Measurements from ENCODE around the gene HBM.
A peak's percentile ranks its signal among the peaks of the same experiment; 100 is the strongest.
"Not testable (repeated sequence)": the region's sequence is repeated elsewhere in the genome, so short reads cannot be mapped to it uniquely, and the experiment has no call there.

The HBM gene

GRCh38 chr16:176477-177382, 11.0 kb downstream of the HBM start, which contains the start of gene HBA1:
TSS of gene HBA1 (plus strand) at chr16:176680. CDS start at chr16:176717, 37 bp downstream.
- not testable (repeated sequence) for H2BK12ac ChIP-seq (ENCODE audit: low read length in 2 of 2); H3K36me3 ChIP-seq (ENCODE audit: control insufficient read depth in 1 of 2, insufficient read depth in 2 of 2, low read depth in 1 of 2, low read length in 2 of 2); H3K9me3 ChIP-seq (ENCODE audit: control insufficient read depth, low read length); H2AFZ ChIP-seq (ENCODE audit: low read depth, low read length); H3K4me2 ChIP-seq (ENCODE audit: low read length, poor library complexity, severe bottlenecking); H3K27ac ChIP-seq (ENCODE audit: low read length, poor library complexity, severe bottlenecking); H3K9ac ChIP-seq (ENCODE audit: low read length); H2BK5ac ChIP-seq (ENCODE audit: low read depth, low read length, poor library complexity, severe bottlenecking); H3K14ac ChIP-seq (ENCODE audit: low read length in 2 of 2); H4K91ac ChIP-seq (ENCODE audit: low read length); H3K4ac ChIP-seq (ENCODE audit: low read depth in 1 of 2, low read length in 2 of 2); H3K18ac ChIP-seq (ENCODE audit: low read depth in 1 of 2, low read length in 2 of 2); DNase-seq; H3K79me1 ChIP-seq (replicated peaks; ENCODE audit: low read length, poor library complexity, severe bottlenecking); H3K4me3 ChIP-seq (ENCODE audit: insufficient read depth in 1 of 2, low read depth in 1 of 2, low read length in 2 of 2); H2AK5ac ChIP-seq (ENCODE audit: low read length, severe bottlenecking); H2BK15ac ChIP-seq (ENCODE audit: low read depth, poor library complexity, severe bottlenecking); H4K8ac ChIP-seq (ENCODE audit: low read length); H2BK120ac ChIP-seq (ENCODE audit: low read depth, low read length)
- Histone ChIP-seq H3K27me3 (ENCODE audit: control insufficient read depth in 1 of 2, insufficient read depth in 1 of 2, low read length in 2 of 2) (peaks cover 49 to 50% of the 10 kb centered on the region in 2 experiments), H3K4me1 (ENCODE audit: control insufficient read depth, insufficient read depth, low read depth, low read length) (peaks cover 18% of the 10 kb centered on the region), H3K23ac (ENCODE audit: low read length in 2 of 2) (peak within 1 kb of the TSS in 1 of 2 experiments; percentile 17)
- WGBS: no CpG with 5 or more reads among the region's 88 CpGs

GRCh38 chr16:177394-177822, 11.6 kb downstream of the HBM start:
- no peak overlapping the region for H4K8ac ChIP-seq (ENCODE audit: low read length)
- H3K4me3 ChIP-seq (ENCODE audit: insufficient read depth in 1 of 2, low read depth in 1 of 2, low read length in 2 of 2): no peak overlapping the region
- no peaks in the 10 kb centered on the region for H3K9me3 ChIP-seq (ENCODE audit: control insufficient read depth, low read length)
- no peak overlapping the region for H2BK15ac ChIP-seq (ENCODE audit: low read depth, poor library complexity, severe bottlenecking)
- no peak overlapping the region for H3K4me2 ChIP-seq (ENCODE audit: low read length, poor library complexity, severe bottlenecking)
- H3K23ac ChIP-seq (ENCODE audit: low read length in 2 of 2): no peak overlapping the region
- H2AFZ ChIP-seq (ENCODE audit: low read depth, low read length): no peak overlapping the region
- H2BK5ac ChIP-seq (ENCODE audit: low read depth, low read length, poor library complexity, severe bottlenecking): no peak overlapping the region
- no peak overlapping the region for H2BK120ac ChIP-seq (ENCODE audit: low read depth, low read length)
- H2BK12ac ChIP-seq (ENCODE audit: low read length in 2 of 2): no peak overlapping the region
- peaks cover 18% of the 10 kb centered on the region for H3K4me1 ChIP-seq (ENCODE audit: control insufficient read depth, insufficient read depth, low read depth, low read length)
- WGBS: 24% methylated on average over 13 of the region's 13 CpGs
- H3K79me1 ChIP-seq (replicated peaks; ENCODE audit: low read length, poor library complexity, severe bottlenecking): no peaks in the 10 kb centered on the region
- H3K9ac ChIP-seq (ENCODE audit: low read length): no peak overlapping the region
- no peak overlapping the region for H3K4ac ChIP-seq (ENCODE audit: low read depth in 1 of 2, low read length in 2 of 2)
- peaks cover 47 to 49% of the 10 kb centered on the region in 2 experiments for H3K27me3 ChIP-seq (ENCODE audit: control insufficient read depth in 1 of 2, insufficient read depth in 1 of 2, low read length in 2 of 2)
- no peak for DNase-seq
- H3K27ac ChIP-seq (ENCODE audit: low read length, poor library complexity, severe bottlenecking): no peak overlapping the region
- H4K91ac ChIP-seq (ENCODE audit: low read length): no peak overlapping the region
- peaks cover 0 to 5% of the 10 kb centered on the region in 2 experiments for H3K36me3 ChIP-seq (ENCODE audit: control insufficient read depth in 1 of 2, insufficient read depth in 2 of 2, low read depth in 1 of 2, low read length in 2 of 2)
- H3K18ac ChIP-seq (ENCODE audit: low read depth in 1 of 2, low read length in 2 of 2): no peak overlapping the region
- no peak overlapping the region for H3K14ac ChIP-seq (ENCODE audit: low read length in 2 of 2)
- no peak overlapping the region for H2AK5ac ChIP-seq (ENCODE audit: low read length, severe bottlenecking)

GRCh38 chr16:177981-178667, 12.3 kb downstream of the HBM start:
- no peak overlapping the region for H3K4ac ChIP-seq (ENCODE audit: low read depth in 1 of 2, low read length in 2 of 2)
- WGBS: 75% methylated on average over 10 of the region's 11 CpGs
- no peak overlapping the region for H4K91ac ChIP-seq (ENCODE audit: low read length)
- peaks cover 18% of the 10 kb centered on the region for H3K4me1 ChIP-seq (ENCODE audit: control insufficient read depth, insufficient read depth, low read depth, low read length)
- no peak overlapping the region for H3K4me3 ChIP-seq (ENCODE audit: insufficient read depth in 1 of 2, low read depth in 1 of 2, low read length in 2 of 2)
- no peaks in the 10 kb centered on the region for H3K9me3 ChIP-seq (ENCODE audit: control insufficient read depth, low read length)
- no peak overlapping the region for H3K4me2 ChIP-seq (ENCODE audit: low read length, poor library complexity, severe bottlenecking)
- no peak overlapping the region for H2BK120ac ChIP-seq (ENCODE audit: low read depth, low read length)
- H2BK12ac ChIP-seq (ENCODE audit: low read length in 2 of 2): no peak overlapping the region
- H2AFZ ChIP-seq (ENCODE audit: low read depth, low read length): no peak overlapping the region
- DNase-seq: no peak
- H3K18ac ChIP-seq (ENCODE audit: low read depth in 1 of 2, low read length in 2 of 2): no peak overlapping the region
- no peak overlapping the region for H2BK5ac ChIP-seq (ENCODE audit: low read depth, low read length, poor library complexity, severe bottlenecking)
- H3K23ac ChIP-seq (ENCODE audit: low read length in 2 of 2): no peak overlapping the region
- H2AK5ac ChIP-seq (ENCODE audit: low read length, severe bottlenecking): no peak overlapping the region
- H2BK15ac ChIP-seq (ENCODE audit: low read depth, poor library complexity, severe bottlenecking): no peak overlapping the region
- H3K14ac ChIP-seq (ENCODE audit: low read length in 2 of 2): no peak overlapping the region
- H3K9ac ChIP-seq (ENCODE audit: low read length): no peak overlapping the region
- H3K79me1 ChIP-seq (replicated peaks; ENCODE audit: low read length, poor library complexity, severe bottlenecking): no peaks in the 10 kb centered on the region
- peaks cover 0 to 11% of the 10 kb centered on the region in 2 experiments for H3K36me3 ChIP-seq (ENCODE audit: control insufficient read depth in 1 of 2, insufficient read depth in 2 of 2, low read depth in 1 of 2, low read length in 2 of 2)
- no peak overlapping the region for H4K8ac ChIP-seq (ENCODE audit: low read length)
- H3K27ac ChIP-seq (ENCODE audit: low read length, poor library complexity, severe bottlenecking): no peak overlapping the region
- peaks cover 47 to 49% of the 10 kb centered on the region in 2 experiments for H3K27me3 ChIP-seq (ENCODE audit: control insufficient read depth in 1 of 2, insufficient read depth in 1 of 2, low read length in 2 of 2)

- H3K27ac ChIP-seq (ENCODE audit: low read length, poor library complexity, severe bottlenecking): no peak overlapping the region
- no peak overlapping the region for H3K9ac ChIP-seq (ENCODE audit: low read length)
Observed at GRCh38 chr16:178668-179015, 12.9 kb downstream of the HBM start.

More at GRCh38 chr16:178668-179015, 12.9 kb downstream of the HBM start:
- WGBS: 97% methylated on average over 9 of the region's 11 CpGs
- Histone ChIP-seq H3K79me1 (replicated peaks; ENCODE audit: low read length, poor library complexity, severe bottlenecking) (no peaks in the 10 kb centered on the region), H3K36me3 (ENCODE audit: control insufficient read depth in 1 of 2, insufficient read depth in 2 of 2, low read depth in 1 of 2, low read length in 2 of 2) (peaks cover 0 to 13% of the 10 kb centered on the region in 2 experiments), H3K4me1 (ENCODE audit: control insufficient read depth, insufficient read depth, low read depth, low read length) (peaks cover 18% of the 10 kb centered on the region), H4K8ac (ENCODE audit: low read length) (no peak overlapping the region), H2AFZ (ENCODE audit: low read depth, low read length) (no peak overlapping the region), H2AK5ac (ENCODE audit: low read length, severe bottlenecking) (no peak overlapping the region), H4K91ac (ENCODE audit: low read length) (no peak overlapping the region), H2BK120ac (ENCODE audit: low read depth, low read length) (no peak overlapping the region), H3K18ac (ENCODE audit: low read depth in 1 of 2, low read length in 2 of 2) (no peak overlapping the region), H3K4ac (ENCODE audit: low read depth in 1 of 2, low read length in 2 of 2) (no peak overlapping the region), H3K9me3 (ENCODE audit: control insufficient read depth, low read length) (no peaks in the 10 kb centered on the region), H3K23ac (ENCODE audit: low read length in 2 of 2) (no peak overlapping the region), H3K4me2 (ENCODE audit: low read length, poor library complexity, severe bottlenecking) (no peak overlapping the region), H3K4me3 (ENCODE audit: insufficient read depth in 1 of 2, low read depth in 1 of 2, low read length in 2 of 2) (no peak overlapping the region), H2BK15ac (ENCODE audit: low read depth, poor library complexity, severe bottlenecking) (no peak overlapping the region), H2BK5ac (ENCODE audit: low read depth, low read length, poor library complexity, severe bottlenecking) (no peak overlapping the region), H3K14ac (ENCODE audit: low read length in 2 of 2) (no peak overlapping the region), H2BK12ac (ENCODE audit: low read length in 2 of 2) (no peak overlapping the region), H3K27me3 (ENCODE audit: control insufficient read depth in 1 of 2, insufficient read depth in 1 of 2, low read length in 2 of 2) (peaks cover 47 to 49% of the 10 kb centered on the region in 2 experiments)
- DNase-seq: no peak
